HepG2 (cell line): ENCODE results near the gene P2RX1. TPM values are rescaled to one million over a fixed set of nuclear protein-coding genes. Genes with fewer than 3 reads are reported as not detected.

Experiments used
- ATAC-seq: fragments of 200-7000 bp; cut with Tn5 transposase; 3 replicates; pipeline ENCODE4 v1.9.1; 2020; ENCODE audit warnings: mild to moderate bottlenecking, moderate library complexity
- BruUV-seq: library from RNA; stranded (reverse); fragments of 400-500 nt; replicated peaks from 2 replicates; lab custom pipeline; 2021; lab: Mats Ljungman, UMichigan
- CTCF ChIA-PET: fragments of 300-600 bp; formaldehyde crosslinking; extraction: SDS; loops from one replicate; lab custom pipeline; 2021; ENCODE audit warnings: low total read pairs, inconsistent platforms, low intra/inter-chr PET ratio; lab: Yijun Ruan, JAX
- POLR2A ChIA-PET: fragments of 350-600 bp; sonication (Branson Sonifier 250); formaldehyde crosslinking; loops from one replicate; lab custom pipeline; 2020; ENCODE audit warnings: antibody characterized with exemption, inconsistent platforms; lab: Yijun Ruan, JAX
- DNase-seq: peaks from one replicate; pipeline ENCODE4 v3.0.0-alpha.2; 2015; ENCODE audit warnings: low spot score
- FAIRE-seq: peaks from 3 replicates; lab custom pipeline; 2011; peaks lifted over from hg19 to GRCh38; lab: Jason Lieb, UNC
- H2AFZ ChIP-seq: one replicate; pipeline ENCODE4 v1.6.1; 2011; ENCODE audit warnings: low read length, inconsistent platforms
- H3K27ac ChIP-seq: fragments of 300-600 bp; 3 replicates; pipeline ENCODE4 v1.8.0; 2011; ENCODE audit warnings: mixed run types, mild to moderate bottlenecking, mixed read lengths, low read length, inconsistent platforms; ENCODE audit not compliant: insufficient read depth; ENCODE audit errors: extremely low read length
- H3K27me3 ChIP-seq, 2 experiments: fragments of 200-600 bp in 1 of 2; 2 replicates in 1 of 2; 3 replicates in 1 of 2; pipeline versions ENCODE4 v1.6.0 to v1.8.0; 2011; ENCODE audit warnings: low read length in 2 of 2, mild to moderate bottlenecking in 2 of 2, moderate library complexity in 2 of 2, inconsistent platforms in 1 of 2; ENCODE audit not compliant: insufficient read depth in 2 of 2, control insufficient read depth in 1 of 2
- H3K36me3 ChIP-seq, 2 experiments: fragments of 200-600 bp in 1 of 2; replicated peaks in 1 of 2; 2 replicates in 1 of 2; 3 replicates in 1 of 2; pipeline versions ENCODE4 v1.5.1 to v1.8.0; 2011; ENCODE audit warnings: low read length in 2 of 2, inconsistent platforms in 1 of 2; ENCODE audit not compliant: insufficient read depth in 2 of 2, control insufficient read depth in 1 of 2
- H3K4me1 ChIP-seq: 2 replicates; pipeline ENCODE4 v1.5.1; 2012; ENCODE audit warnings: low read length, inconsistent platforms; ENCODE audit not compliant: insufficient read depth
- H3K4me2 ChIP-seq: 2 replicates; pipeline ENCODE4 v1.6.0; 2011; ENCODE audit warnings: low read depth, low read length, inconsistent platforms
- H3K4me3 ChIP-seq, 3 experiments: fragments of 200-600 bp in 1 of 3; sonication (generic), shearing (Covaris generic) in 1 of 3; replicated peaks in 1 of 3; 2 replicates each; pipeline ENCODE4 v1.5.1; 2011 to 2016; ENCODE audit warnings: low read length in 3 of 3, inconsistent platforms in 2 of 3, low read depth in 2 of 3, mild to moderate bottlenecking in 2 of 3, control low read depth in 1 of 3, mixed read lengths in 1 of 3; ENCODE audit not compliant: insufficient read depth in 1 of 3
- H3K79me2 ChIP-seq: one replicate; pipeline ENCODE4 v1.6.1; 2011; ENCODE audit warnings: low read length, inconsistent platforms; ENCODE audit not compliant: insufficient read depth
- H3K9ac ChIP-seq: 2 replicates; pipeline ENCODE4 v1.6.0; 2011; ENCODE audit warnings: mild to moderate bottlenecking, low read depth, low read length, inconsistent platforms; ENCODE audit not compliant: insufficient read depth
- H3K9me3 ChIP-seq: 2 replicates; pipeline ENCODE4 v1.5.1; 2012; ENCODE audit warnings: mild to moderate bottlenecking, low read length
- H4K20me1 ChIP-seq: 2 replicates; pipeline ENCODE4 v1.6.0; 2011; ENCODE audit warnings: inconsistent platforms, mild to moderate bottlenecking, low read length, moderate library complexity; ENCODE audit not compliant: insufficient read depth
- MBD4 ChIP-seq: IDR thresholded peaks from 2 replicates; pipeline ENCODE4 v1.6.1; 2012; ENCODE audit warnings: low read length, inconsistent platforms, borderline replicate concordance
- NONO ChIP-seq, 2 experiments: fragments of 450-650 bp in 1 of 2; sonication (generic) in 1 of 2; formaldehyde crosslinking in 1 of 2; IDR thresholded peaks in 1 of 2; conservative IDR thresholded peaks in 1 of 2; 2 replicates each; pipeline versions ENCODE4 v1.6.1 to v1.8.0; 2017 to 2022; ENCODE audit warnings: mild to moderate bottlenecking in 1 of 2, missing genetic modification reagents in 1 of 2, moderate library complexity in 1 of 2
- PCBP2 ChIP-seq: fragments of 200-400 bp; formaldehyde crosslinking; optimal IDR thresholded peaks from 2 replicates; pipeline ENCODE3; 2018; ENCODE audit warnings: low read length, low read depth; ENCODE audit not compliant: poor library complexity, severe bottlenecking
- SIX1 ChIP-seq: sonication (generic); formaldehyde crosslinking; IDR thresholded peaks from 2 replicates; pipeline ENCODE4 v1.4.0; 2020; ENCODE audit warnings: missing genetic modification reagents, borderline replicate concordance
- SRSF9 ChIP-seq: fragments of 200-400 bp; formaldehyde crosslinking; IDR thresholded peaks from 2 replicates; pipeline ENCODE4 v1.6.1; 2018; ENCODE audit warnings: borderline replicate concordance, mild to moderate bottlenecking, low read depth, low read length; ENCODE audit not compliant: insufficient read depth, poor library complexity, severe bottlenecking
- ZNF460 ChIP-seq: sonication (generic); formaldehyde crosslinking; IDR thresholded peaks from 2 replicates; pipeline ENCODE4 v1.5.1; 2020; ENCODE audit warnings: missing genetic modification reagents, mild to moderate bottlenecking, borderline replicate concordance
- ZNF740 ChIP-seq: sonication (generic); formaldehyde crosslinking; IDR thresholded peaks from 2 replicates; pipeline ENCODE4 v1.4.0; 2020; ENCODE audit warnings: missing genetic modification reagents
- WGBS: methylation state at CpG from one replicate; pipeline ENCODE4 v1.1.6; 2017; ENCODE audit warnings: low lambda C conversion rate; 5-methylcytosine and 5-hydroxymethylcytosine counted together
- in situ Hi-C: cut with HindIII; loops from 2 replicates; pipeline ENCODE4 v1.10.0; 2017; ENCODE audit warnings: low pct_unique_long_range_greater_than_20kb; ENCODE audit not compliant: extremely low pct_ligation_motif_present
- intact Hi-C: fragments of 100-400 bp; cut with micrococcal nuclease; formaldehyde crosslinking; loops from one replicate; pipeline ENCODE4 v1.10.0; 2022; ENCODE audit not compliant: unreplicated experiment
- polyA plus RNA-seq, 8 experiments: library from polyadenylated mRNA; depleted of rRNA in 3 of 8; stranded (reverse) in 7 of 8; unstranded in 1 of 8; fragments of >200 nt; fragmentation: Illumina TruSeq in 4 of 8; extraction: Trizol in 4 of 8; gene quantifications; 2 replicates each; pipeline versions ENCODE4 v1.2.1 to v1.2.3, GENCODE V29; 2011 to 2016; ENCODE audit warnings: low read depth in 4 of 8, missing spikeins in 1 of 8, mixed read lengths in 1 of 8; ENCODE audit not compliant: insufficient read depth in 1 of 8
- total RNA-seq, 5 experiments: library from RNA; depleted of rRNA; stranded (reverse); fragments of >200 nt; fragmentation: Illumina TruSeq; extraction: Trizol; gene quantifications; 2 replicates each; pipeline ENCODE4 v1.2.3, GENCODE V29; 2016; ENCODE audit warnings: low read depth in 1 of 5
- TF ChIP-seq, protein P1 (sequence below): IDR thresholded peaks from 2 replicates; pipeline ENCODE4 v1.6.1; 2016; ENCODE audit warnings: missing genetic modification reagents, missing compliant biosample characterization

P2RX1 gene
- total and polyA plus RNA-seq, 2 of the 13 experiments (the other 11 are each of a cell fraction or from before 2014, with no cell fraction given): 0.04 to 0.50 TPM

DNA sequence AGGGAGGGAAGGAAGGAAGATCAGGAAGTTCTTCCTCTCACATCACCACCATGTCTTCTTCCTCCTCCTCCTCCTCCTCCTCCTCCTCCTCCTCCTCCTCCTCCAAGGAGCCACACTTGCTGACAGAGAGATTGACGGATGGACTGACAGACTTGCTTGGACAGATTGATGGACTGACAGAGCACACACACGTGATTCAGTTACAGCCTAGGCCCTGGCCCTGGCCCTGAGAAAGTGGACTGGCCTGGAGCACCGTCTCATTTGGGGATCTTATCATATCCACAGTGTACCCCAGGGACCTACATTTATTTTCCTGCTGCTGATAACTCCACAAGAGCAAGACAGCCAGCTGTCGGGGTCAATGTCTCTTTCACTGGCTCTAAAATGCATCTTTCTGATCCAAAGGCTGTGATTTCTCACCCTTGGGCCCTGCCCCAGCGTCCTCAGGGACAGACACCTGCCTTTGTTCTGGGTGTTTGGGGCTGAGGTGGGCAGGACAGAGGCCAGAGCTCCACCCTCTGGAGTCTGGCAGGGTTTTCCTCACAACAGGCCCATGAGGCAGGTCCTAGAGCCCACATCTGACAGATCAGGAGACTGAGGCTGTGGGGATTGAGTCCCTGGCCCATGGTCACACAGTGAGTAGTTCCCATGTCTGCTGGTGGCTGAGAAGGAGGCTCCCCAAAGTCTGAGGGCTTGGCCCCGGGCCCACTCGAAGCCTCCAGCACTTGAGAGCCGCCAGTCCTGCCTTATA, 2.3 kb upstream of the P2RX1 start:
- H3K4me3 ChIP-seq: no peak overlapping the region
- in situ Hi-C loops: loop anchor here (10.0 kb wide), 1 partner anchor 156 kb away; no protein-coding TSS in a partner anchor
- intact Hi-C loops: no loop called here
- CTCF ChIA-PET: no interaction called here
- peaks cover 2 to 49% of the 10 kb centered on the region in 2 experiments; a peak in 4 of 5 replicates for H3K27me3 ChIP-seq
- no peak overlapping the region for H2AFZ ChIP-seq
- TF ChIP-seq PCBP2 (peak; percentile 67), SIX1 (CRISPR knock-in tag) (no peak), NONO (IDR thresholded peaks at IDR 0.05) (no peak), NONO (CRISPR knock-in tag; conservative IDR thresholded peaks at IDR 0.05) (no peak), ZNF740 (CRISPR knock-in tag) (no peak), ZNF460 (no peak), MBD4 (no peak), SRSF9 (no peak)
- TF ChIP-seq, protein P1, sequence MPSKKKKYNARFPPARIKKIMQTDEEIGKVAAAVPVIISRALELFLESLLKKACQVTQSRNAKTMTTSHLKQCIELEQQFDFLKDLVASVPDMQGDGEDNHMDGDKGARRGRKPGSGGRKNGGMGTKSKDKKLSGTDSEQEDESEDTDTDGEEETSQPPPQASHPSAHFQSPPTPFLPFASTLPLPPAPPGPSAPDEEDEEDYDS (CRISPR knock-in tag): no peak
- POLR2A ChIA-PET: no interaction called here
- no peak for DNase-seq
- H3K27ac ChIP-seq: no peak overlapping the region
- H4K20me1 ChIP-seq: no peaks in the 10 kb centered on the region
- no TSS peak for BruUV-seq
- 8% methylated on average over 5 of the region's 8 CpGs for WGBS
- ATAC-seq: no peak
- H3K79me2 ChIP-seq: no peaks in the 10 kb centered on the region
- H3K9ac ChIP-seq: no peak overlapping the region
- H3K4me1 ChIP-seq: peaks cover 30% of the 10 kb centered on the region
- H3K4me2 ChIP-seq: no peak overlapping the region
- no peaks in the 10 kb centered on the region for H3K36me3 ChIP-seq
- H3K9me3 ChIP-seq: no peaks in the 10 kb centered on the region
- no peak for FAIRE-seq
